Caco-2 (cell line): Measurements from ENCODE around the gene PRSS27. TPM values are rescaled to one million over a fixed set of nuclear protein-coding genes. Genes with fewer than 3 reads are reported as not detected.
"Not testable (repeated sequence)": the region's sequence is repeated elsewhere in the genome, so short reads cannot be mapped to it uniquely, and the experiment has no call there.

ENCODE experiments used
- BruUV-seq: library from RNA; stranded (reverse); fragments of 400-500 nt; replicated peaks from 2 replicates; lab custom pipeline; 2021; lab: Mats Ljungman, UMichigan
- CTCF ChIA-PET: fragments of 300-600 bp; sonication (Branson Sonifier 250); formaldehyde crosslinking; loops from one replicate; lab custom pipeline; 2022; ENCODE audit warnings: antibody characterized with exemption; lab: Charles Lee
- POLR2A ChIA-PET: fragments of 300-600 bp; sonication (Branson Sonifier 250); formaldehyde crosslinking; loops from one replicate; lab custom pipeline; 2022; ENCODE audit warnings: antibody characterized with exemption; lab: Charles Lee
- DNase-seq, 2 experiments: peaks; one replicate each; pipeline versions ENCODE4 v3.0.0 to v3.0.0-alpha.2; 2020 to 2022
- H3K27me3 ChIP-seq: replicated peaks from 2 replicates; pipeline ENCODE4 v1.6.0; 2011; ENCODE audit warnings: low read length; ENCODE audit not compliant: control insufficient read depth, insufficient read depth
- H3K36me3 ChIP-seq: 2 replicates; pipeline ENCODE4 v1.5.1; 2011; ENCODE audit warnings: low read length; ENCODE audit not compliant: control insufficient read depth, insufficient read depth
- H3K4me1 ChIP-seq: fragments of 250-450 bp; sonication (Bioruptor Pico); 2 replicates; pipeline ENCODE4 v1.5.1; 2020; ENCODE audit warnings: mild to moderate bottlenecking
- H3K4me3 ChIP-seq: 2 replicates; pipeline ENCODE4 v1.5.1; 2011; ENCODE audit warnings: low read depth, mild to moderate bottlenecking, control low read depth, low read length
- H3K9me3 ChIP-seq: fragments of 250-450 bp; sonication (Bioruptor Pico); 2 replicates; pipeline ENCODE4 v1.5.1; 2020; ENCODE audit warnings: mild to moderate bottlenecking, moderate library complexity
- H3K27ac Mint-ChIP-seq: one replicate; pipeline ENCODE4 v1.8.0; 2022; ENCODE audit warnings: mixed read lengths; ENCODE audit not compliant: unreplicated experiment
- H3K27me3 Mint-ChIP-seq: one replicate; pipeline ENCODE4 v1.8.0; 2022; ENCODE audit warnings: mixed read lengths; ENCODE audit not compliant: insufficient read depth, unreplicated experiment
- H3K36me3 Mint-ChIP-seq: one replicate; pipeline ENCODE4 v1.8.0; 2022; ENCODE audit warnings: mild to moderate bottlenecking, mixed read lengths; ENCODE audit not compliant: insufficient read depth, unreplicated experiment
- H3K4me1 Mint-ChIP-seq: one replicate; pipeline ENCODE4 v1.8.0; 2022; ENCODE audit warnings: low read depth, mixed read lengths; ENCODE audit not compliant: unreplicated experiment
- H3K4me3 Mint-ChIP-seq: one replicate; pipeline ENCODE4 v1.8.0; 2022; ENCODE audit warnings: mild to moderate bottlenecking, moderate library complexity, mixed read lengths; ENCODE audit not compliant: unreplicated experiment
- H3K9me3 Mint-ChIP-seq: one replicate; pipeline ENCODE4 v1.8.0; 2022; ENCODE audit warnings: mixed read lengths; ENCODE audit not compliant: unreplicated experiment
- intact Hi-C: fragments of 100-400 bp; cut with micrococcal nuclease; formaldehyde crosslinking; loops from one replicate; pipeline ENCODE4 v1.10.0; 2022; ENCODE audit not compliant: unreplicated experiment
- total RNA-seq: library from RNA; stranded (reverse); gene quantifications from 2 replicates; pipeline ENCODE4 v1.2.3, GENCODE V29; 2022
- TF ChIP-seq, protein P1 (sequence below), 2 experiments: fragments of 200-600 bp in 1 of 2; IDR thresholded peaks; 1 replicate in 1 of 2; 2 replicates in 1 of 2; pipeline versions ENCODE4 v1.5.1 to v1.8.0; 2011 to 2022; ENCODE audit warnings: antibody characterized with exemption in 1 of 2, control low read depth in 1 of 2, inconsistent platforms in 1 of 2, low read depth in 1 of 2, low read length in 1 of 2, mild to moderate bottlenecking in 1 of 2, moderate library complexity in 1 of 2; ENCODE audit not compliant: insufficient read depth in 1 of 2, severe bottlenecking in 1 of 2, unreplicated experiment in 1 of 2

PRSS27 gene
- total RNA-seq, 1 experiment from 2014 or later = 1.1 TPM

DNA sequence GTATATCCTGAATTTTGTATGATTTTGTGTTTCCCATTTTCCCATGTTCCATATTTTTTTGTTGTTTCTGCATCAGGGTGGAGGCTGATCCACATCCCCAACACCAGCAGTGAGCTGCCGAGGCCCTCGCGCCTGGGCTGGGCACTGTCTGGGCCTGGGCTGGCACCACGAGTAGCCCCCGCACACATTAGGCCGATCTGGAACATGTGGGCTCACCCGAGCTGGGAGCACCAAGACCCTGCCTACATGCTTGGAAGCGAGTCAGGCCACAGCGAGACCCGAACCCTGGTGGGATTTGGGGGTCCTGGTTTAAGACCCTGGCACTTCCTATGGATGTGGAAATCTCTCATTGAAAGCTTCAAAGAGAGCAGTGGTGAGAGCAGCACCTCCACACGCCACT lies 29.2 kb downstream of the PRSS27 start:
- no peaks in the 10 kb centered on the region; the same call in 1 of the 2 replicates for H3K36me3 ChIP-seq
- BruUV-seq = no TSS peak
- Mint-ChIP-seq H3K4me1 (no peaks in the 10 kb centered on the region), H3K4me3 (no peak overlapping the region), H3K9me3 (no peaks in the 10 kb centered on the region), H3K27me3 (no peaks in the 10 kb centered on the region), H3K36me3 (peaks cover 5% of the 10 kb centered on the region), H3K27ac (no peak overlapping the region)
- TF ChIP-seq, protein P1, sequence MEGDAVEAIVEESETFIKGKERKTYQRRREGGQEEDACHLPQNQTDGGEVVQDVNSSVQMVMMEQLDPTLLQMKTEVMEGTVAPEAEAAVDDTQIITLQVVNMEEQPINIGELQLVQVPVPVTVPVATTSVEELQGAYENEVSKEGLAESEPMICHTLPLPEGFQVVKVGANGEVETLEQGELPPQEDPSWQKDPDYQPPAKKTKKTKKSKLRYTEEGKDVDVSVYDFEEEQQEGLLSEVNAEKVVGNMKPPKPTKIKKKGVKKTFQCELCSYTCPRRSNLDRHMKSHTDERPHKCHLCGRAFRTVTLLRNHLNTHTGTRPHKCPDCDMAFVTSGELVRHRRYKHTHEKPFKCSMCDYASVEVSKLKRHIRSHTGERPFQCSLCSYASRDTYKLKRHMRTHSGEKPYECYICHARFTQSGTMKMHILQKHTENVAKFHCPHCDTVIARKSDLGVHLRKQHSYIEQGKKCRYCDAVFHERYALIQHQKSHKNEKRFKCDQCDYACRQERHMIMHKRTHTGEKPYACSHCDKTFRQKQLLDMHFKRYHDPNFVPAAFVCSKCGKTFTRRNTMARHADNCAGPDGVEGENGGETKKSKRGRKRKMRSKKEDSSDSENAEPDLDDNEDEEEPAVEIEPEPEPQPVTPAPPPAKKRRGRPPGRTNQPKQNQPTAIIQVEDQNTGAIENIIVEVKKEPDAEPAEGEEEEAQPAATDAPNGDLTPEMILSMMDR (IDR thresholded peaks at IDR 0.05; ENCODE audit: insufficient read depth in 1 of 2, low read depth in 1 of 2, low read length in 1 of 2, severe bottlenecking in 1 of 2, unreplicated experiment in 1 of 2) = no peak
- no peaks in the 10 kb centered on the region for H3K4me1 ChIP-seq
- no peak for DNase-seq
- no peaks in the 10 kb centered on the region for H3K9me3 ChIP-seq
- intact Hi-C loops = no loop called here
- H3K27me3 ChIP-seq = no peaks in the 10 kb centered on the region
- H3K4me3 ChIP-seq = no peak overlapping the region
- ChIA-PET POLR2A (no interaction called here), CTCF (no interaction called here)

DNA sequence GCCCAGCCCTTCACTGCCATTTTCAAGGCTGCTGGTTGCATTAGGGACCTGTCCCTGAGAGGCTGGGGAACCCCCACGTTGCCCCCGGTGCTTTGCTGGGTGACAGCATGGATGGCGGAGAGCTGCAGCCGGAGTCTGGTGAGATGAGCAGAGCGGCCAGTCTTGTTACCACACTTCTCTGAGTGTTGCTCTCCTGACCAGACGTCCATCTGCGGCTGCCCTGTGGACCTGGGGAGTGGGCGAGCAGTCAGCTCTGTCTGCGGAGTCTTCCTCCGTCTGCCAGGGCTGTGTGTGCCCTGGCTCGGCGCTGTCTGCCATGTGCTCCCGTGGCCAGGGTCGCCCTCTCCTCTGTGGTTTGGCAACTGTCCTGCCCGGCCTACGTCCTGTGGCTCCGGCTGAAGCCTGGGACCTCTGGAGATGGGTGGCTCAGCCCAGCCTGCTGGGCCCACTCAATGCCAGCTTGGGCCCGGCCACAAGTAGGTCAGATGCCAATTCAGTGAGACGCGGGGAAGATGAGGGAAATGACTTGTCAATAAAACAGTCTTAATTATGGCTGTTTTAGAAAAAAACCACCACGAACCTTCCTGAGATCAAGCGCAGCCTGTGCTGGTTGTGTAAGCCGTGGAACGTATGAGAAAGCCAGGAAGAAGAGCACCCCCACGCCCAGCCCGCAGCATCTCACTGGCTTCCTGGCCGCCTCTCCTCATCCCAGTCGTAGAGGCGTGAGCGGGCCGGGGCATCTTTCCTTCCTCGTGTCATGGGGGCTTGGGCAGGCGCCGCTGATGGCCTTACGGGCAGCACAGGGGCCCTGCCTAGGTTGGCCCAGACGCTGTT lies 29.8 kb downstream of the PRSS27 start:
- DNase-seq = no peak
- H3K4me1 Mint-ChIP-seq = no peaks in the 10 kb centered on the region
- no peaks in the 10 kb centered on the region for H3K27me3 ChIP-seq
- H3K36me3 Mint-ChIP-seq = peaks cover 5% of the 10 kb centered on the region
- TF ChIP-seq, protein P1 (IDR thresholded peaks at IDR 0.05; ENCODE audit: insufficient read depth in 1 of 2, low read depth in 1 of 2, low read length in 1 of 2, severe bottlenecking in 1 of 2, unreplicated experiment in 1 of 2) = no peak
- no TSS peak for BruUV-seq
- no peak overlapping the region for H3K27ac Mint-ChIP-seq
- no peaks in the 10 kb centered on the region for H3K9me3 ChIP-seq
- no peaks in the 10 kb centered on the region for H3K9me3 Mint-ChIP-seq
- no peaks in the 10 kb centered on the region for H3K4me1 ChIP-seq
- H3K4me3 Mint-ChIP-seq = no peak overlapping the region
- POLR2A ChIA-PET = no interaction called here
- no peak overlapping the region for H3K4me3 ChIP-seq
- CTCF ChIA-PET = no interaction called here
- no peaks in the 10 kb centered on the region; the same call in 1 of the 2 replicates for H3K36me3 ChIP-seq
- no peaks in the 10 kb centered on the region for H3K27me3 Mint-ChIP-seq
- intact Hi-C loops = no loop called here

DNA sequence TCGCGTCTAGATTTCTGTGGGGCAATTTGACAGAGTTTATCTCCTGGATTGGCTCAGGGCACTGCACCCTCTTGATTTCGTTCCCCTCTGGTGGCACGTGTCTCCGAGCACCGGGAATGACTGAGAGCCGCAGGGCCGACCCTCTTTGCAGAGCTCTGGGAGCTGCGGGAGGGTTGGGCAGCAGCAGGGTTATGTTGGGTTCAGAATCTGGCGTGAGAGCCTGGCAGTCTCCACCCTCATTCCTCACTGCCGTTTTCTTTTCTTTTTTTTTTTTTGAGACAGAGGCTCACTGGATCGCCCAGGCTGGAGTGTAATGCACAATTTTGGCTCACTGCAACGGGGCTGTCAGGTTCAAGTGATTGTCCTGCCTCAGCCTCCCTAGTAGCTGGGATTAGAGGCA lies 30.6 kb downstream of the PRSS27 start:
- H3K36me3 Mint-ChIP-seq, H3K27me3 Mint-ChIP-seq, intact Hi-C loops, H3K4me3 ChIP-seq, H3K27me3 ChIP-seq, H3K4me1 Mint-ChIP-seq, H3K4me3 Mint-ChIP-seq, POLR2A ChIA-PET, H3K9me3 ChIP-seq, H3K9me3 Mint-ChIP-seq, H3K36me3 ChIP-seq, BruUV-seq, DNase-seq, H3K4me1 ChIP-seq, CTCF ChIA-PET, H3K27ac Mint-ChIP-seq: not testable (repeated sequence)
